ENCODE results near the gene MAP3K2.
A peak's percentile ranks its signal among the peaks of the same experiment; 100 is the strongest.

Gene MAP3K2

DNA sequence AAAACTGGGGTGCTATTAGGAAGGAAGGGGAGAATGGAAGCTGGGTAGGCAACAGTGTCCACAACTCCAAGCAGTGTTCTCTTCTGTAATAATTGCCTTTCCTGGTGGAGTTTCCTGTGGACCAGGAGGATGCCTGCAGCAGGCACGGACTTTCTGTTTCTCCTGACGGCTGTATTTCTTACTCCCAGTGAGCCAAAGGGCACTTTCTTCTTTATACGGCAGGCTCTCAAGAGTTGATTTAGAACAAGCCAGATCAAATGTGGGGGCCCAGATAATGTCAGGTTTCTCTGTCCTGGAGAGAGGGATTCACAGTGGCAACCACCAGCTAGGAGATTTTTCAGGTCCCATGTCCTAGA, 17.5 kb upstream of the MAP3K2 start:
- DNase-seq = no peak

DNA sequence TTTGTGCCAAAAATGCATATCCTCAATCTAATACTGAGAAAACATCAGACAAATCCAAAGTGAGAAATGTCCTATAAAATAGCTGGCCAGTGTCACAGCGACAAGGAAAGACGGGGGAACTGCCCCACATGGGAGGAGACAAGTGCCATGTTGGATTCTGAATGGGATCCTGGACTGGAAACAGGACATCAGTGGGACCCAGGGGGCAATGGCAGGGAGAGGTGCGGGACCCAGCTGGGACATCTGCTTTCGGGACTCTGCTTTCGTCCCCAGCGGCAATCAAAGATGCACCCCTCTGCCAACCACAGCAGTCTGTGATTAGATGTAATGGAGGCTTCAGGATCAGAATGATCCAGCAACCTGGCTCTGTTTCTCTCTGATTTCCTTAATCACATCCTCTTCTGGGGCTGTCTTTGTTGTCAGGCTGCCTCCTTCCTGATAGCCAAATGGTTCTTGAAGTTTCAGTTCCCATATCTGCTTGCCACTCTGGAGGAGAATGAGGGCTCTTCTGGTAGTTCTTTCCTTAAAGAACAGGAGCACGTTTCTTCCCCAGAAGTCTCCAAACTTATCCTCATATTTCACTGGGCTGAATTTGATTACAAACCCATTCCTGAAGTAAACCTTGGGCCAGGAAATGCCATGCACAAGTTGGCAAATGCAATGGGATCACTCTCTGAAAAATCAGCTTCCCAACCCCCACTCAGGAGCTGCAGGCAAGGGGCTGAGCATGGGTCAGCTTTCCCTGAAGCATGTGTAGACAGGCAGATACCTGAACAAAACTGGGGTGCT, 16.9 kb upstream of the MAP3K2 start:
- DNase-seq = no peak

DNA sequence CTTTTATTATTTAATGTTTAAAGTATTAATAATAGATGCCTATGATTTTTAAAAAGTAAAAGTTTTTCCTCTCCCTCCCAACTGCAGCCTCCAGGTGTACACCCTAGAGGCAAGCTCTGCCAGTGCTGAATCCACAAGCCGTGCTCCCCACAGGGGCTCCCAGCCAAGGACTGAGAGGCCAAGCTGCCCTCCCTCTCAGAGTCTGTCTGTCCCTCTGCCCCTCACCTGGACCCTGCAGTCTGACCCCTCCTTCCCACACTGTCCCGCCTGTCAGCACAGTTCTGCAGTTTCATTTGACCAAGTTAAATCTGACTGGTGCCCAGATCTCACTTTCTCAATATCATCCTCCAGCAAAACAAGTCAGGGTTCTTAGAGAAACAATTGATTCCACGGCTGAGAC, 15.7 kb upstream of the MAP3K2 start:
- DNase-seq = no peak

DNA sequence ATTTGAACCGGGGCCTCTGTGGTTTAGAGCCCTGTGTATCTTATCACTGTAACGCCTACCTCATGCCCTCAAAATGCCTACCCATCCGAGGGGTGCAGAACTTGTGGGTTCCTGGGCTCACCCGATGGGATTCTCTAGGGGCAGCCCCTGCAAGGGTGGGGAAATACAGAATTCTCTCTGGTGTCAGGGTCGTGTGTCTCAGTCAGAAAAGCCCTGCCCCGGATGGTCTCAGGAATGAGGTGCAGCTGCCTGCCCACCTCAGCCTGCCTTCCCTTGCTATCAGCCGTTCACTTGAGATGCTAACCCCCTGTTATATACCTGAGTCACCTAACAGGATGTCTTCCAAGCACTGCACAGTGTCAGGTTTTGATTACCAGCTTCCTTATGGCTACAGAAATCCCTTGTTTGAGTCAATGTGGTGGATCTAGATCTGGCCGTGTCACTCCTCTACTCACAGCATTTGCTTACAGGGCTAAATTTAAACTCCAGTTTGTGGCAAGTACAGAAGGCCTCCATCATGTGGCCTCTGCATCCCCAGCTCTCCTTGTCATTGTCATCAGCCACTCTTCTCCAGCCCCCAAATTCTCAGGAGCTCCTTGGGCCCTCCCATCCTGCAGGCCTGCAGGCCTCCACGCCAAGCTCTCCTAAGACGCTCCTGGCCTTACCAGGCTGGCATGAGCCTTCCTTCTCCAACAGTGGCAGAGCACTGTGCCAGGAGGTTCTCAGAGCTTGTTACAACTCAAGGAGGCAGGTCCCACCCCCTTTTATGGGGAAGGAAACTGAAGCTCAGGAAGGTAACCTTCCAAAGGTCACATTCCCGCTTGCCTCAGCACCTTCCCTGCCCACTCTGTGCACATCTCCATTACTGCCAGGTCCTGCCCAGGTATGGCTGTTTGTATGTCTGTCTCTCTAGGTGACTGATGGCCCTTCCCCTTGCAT, 14.3 kb upstream of the MAP3K2 start:
- no peak for DNase-seq

DNA sequence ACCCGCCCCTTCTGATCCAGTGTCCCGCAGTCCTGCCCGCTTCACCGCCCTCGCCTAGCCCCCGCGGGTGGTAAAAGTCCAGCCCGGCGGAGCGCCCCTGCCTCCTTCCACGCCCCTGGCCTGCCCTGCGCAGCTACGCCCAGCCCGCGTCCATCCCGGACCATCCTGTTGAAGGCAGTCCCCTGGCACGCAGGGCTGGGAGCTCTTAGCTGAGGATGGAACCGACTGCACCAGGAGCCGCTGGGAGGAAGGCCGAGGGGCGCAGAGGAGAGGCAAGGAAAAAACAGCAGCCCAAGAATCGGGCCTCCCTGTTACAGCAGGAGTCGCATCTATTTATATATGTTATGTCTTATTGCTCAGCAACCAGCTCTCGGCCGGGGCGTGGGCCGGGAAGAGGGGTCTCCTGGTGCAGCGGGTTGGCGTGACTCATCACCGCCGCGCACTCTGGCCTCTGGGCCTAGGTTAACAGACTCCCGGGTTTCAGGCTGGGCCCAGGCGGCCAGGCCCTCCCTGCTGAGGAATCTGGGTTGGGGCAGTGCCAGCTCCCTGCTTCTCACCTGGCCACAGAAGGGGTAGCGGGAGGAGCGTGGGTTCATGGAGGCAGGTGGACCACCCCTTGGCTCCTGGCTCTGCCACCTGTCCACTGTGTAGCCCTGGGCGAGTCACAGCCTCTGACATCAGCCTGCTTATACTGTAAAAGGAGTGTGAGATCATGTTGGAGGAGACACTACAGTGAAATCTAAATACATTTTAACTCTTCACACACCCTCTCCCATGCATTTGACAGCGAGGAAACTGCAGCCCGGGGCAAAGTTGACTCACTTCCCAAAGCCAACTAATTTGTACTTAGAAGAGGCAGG, 13.4 kb upstream of the MAP3K2 start:
- no peak for DNase-seq

DNA sequence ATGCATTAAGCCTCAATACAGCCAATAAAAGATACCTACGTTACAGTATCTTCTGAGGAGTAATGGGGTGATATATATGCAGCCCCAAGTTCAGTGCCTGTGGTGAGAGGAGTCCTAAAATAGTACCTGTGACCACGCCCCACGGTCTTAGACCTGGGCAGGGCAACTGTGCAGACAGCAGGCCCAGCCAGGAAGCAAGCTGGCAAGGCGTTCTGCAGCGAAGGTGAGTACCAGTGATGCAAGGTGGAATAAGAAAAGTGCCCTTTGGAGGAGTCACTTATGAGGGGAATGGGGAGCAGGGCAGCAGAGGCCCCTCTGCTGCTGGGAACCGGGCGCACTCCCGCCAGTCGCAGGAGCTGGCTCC, 12.7 kb upstream of the MAP3K2 start:
- DNase-seq = no peak

DNA sequence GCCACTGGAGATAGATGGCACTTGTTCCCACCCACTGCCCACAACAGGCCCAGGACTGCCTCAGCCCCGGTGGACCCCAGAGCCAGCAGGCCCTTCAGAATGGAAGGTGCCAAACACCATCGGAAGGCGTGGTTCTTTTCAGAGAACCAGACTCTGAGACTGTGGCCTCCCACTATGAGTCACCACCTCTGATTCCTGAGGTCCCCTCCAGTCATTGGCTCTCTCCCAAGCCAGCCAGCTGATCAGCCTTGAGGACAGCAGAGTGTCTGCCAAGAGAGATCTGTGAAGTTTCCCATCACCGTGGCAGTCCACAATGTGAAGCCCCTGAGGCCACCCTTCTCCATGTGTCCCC, 10.4 kb upstream of the MAP3K2 start:
- no peak for DNase-seq

DNA sequence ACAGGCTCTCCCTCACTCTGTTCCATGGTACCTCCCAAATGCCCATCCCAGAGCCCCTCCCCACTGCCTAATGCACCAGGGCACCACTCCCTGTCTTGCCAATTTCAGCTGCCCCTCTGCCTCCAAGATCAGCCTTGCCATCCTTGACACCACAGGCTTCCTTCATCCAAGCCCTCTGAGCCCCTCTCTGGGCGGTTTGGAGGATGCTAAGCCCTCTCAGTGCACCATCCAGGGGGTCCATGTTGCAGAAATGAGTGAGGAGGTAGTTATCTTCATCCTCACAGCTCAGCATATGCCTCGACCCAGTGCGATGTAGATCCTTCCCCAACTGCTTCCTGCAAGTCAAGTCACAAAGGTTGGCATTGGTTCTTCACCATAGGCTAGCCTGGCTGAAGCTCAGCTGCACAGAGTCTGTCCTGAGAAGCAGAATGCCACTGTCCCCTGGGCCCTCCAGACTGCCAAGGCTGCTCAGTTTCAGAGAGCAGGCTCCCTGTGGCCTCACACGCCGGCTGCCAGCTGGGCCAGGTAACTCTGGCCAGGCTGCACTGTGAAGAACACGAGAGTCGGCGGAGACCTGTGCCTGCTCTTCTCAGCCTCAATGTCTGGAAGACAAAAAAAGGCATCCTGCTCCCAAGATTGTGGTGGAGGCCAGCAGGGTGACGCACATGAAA, 9.9 kb upstream of the MAP3K2 start:
- no peak for DNase-seq

DNA sequence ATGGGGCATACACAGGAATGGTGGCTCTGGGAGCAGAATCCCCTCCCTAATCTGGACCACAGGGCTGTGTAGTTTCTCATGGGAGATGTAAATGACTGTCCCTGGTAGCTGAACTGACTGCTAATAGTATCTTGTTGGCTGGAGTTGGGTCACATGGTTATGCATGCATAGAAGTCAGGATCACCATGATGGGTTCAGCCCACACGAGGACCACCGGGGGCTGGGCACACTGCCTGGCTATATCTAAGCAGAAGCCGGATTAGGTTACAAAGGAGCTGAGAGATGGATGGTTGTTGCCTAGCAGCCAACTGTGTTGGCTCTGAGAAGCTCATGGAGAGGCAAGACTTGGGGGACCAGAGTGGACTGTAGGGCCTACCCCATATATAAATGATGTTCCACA, 6.7 kb upstream of the MAP3K2 start:
- DNase-seq = no peak

DNA sequence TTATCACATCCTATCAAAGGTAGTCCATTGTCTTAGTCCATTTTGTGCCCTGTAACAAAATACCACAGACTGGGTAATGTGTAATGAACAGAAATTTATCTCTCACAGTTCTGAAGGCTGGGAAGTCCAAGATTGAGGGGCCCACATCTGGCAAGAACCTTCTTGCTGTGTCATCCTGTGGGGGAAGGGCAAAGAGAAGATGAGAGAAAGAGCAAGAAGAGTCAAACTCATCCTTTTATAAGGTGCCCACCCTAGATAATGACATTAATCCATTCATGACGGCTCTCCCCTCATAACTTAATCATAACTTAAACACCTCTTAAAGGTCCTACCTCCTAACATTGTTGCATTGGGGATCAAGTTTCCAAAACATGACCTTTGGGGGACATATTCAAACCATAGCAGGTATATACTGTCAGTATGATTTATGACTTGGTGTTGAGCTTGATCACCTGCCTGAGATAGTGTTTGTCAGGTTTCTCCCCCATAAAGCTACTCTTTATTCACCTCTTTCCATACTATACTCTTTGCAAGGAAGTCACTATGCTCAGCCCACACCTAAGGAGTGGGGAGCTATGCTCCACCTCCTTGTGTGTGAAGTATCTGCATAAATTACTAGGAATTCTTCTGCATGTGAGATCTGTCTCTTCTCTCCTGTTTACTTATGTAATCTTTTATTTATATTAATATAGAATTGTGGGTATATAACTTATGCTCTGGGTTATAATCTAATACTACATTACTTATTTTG, 5.2 kb upstream of the MAP3K2 start:
- DNase-seq = no peak

DNA sequence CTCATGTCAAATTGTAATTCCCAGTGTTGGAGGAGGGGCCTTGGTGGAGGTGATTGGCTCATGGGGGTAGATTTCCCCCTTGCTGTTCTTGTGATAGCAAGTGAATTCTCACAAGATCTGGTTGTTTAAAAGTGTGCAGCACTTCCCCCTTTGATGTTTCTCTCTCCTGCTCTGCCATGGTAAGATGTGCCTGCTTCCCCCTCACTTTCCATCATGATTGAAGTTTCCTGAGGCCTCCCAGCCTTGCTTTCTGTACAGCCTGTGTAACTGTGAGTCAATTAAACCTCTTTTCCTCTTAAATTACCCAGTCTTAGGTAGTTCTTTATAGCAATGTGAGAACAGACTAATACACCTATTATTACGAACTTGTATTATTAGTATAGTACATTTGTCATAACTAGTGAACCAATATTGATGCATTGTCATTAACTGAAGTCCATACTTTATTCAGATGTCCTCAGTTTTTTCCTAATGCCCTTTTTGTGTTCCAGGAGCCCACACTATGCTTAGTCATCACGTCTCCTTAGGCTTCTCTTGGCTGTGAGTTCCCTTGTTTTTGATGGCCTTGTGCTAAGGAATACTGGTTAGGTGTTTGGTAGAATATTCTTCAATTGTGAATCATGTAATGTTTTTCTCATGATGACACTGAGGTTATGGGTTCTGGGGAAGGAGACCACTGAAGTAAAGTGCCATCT, 4.5 kb upstream of the MAP3K2 start:
- no peak for DNase-seq

DNA sequence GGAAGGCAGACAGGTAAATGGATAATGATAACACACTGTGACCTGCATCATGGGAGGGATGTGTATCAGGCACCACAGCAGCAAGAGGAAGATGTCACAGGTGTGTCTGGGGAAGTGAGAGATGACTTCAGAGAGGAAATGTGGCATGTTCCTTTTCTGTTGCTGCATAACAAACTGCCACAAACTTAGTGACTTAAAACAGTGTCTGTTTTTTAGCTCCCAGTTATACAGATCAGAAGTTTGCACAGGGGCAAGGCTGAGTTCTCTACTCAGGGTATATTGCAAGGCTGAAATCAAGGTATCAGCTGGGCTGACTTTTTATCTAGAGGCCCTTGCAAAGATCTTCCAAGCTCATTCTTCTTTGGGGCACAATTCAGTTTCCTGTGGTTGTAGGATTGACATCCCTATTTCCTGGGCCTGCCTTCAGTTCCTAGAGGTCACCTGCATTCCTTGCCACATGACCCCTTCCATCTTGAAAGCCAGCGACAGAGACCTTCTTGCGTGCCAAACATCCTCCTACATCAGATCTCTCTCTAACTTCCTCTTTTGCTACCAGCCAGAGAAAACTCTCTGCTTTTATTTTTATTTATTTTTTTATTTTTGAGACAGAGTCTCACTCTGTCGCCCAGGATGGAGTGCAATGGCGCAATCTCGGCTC, 2.1 kb upstream of the MAP3K2 start:
- no peak for DNase-seq

DNA sequence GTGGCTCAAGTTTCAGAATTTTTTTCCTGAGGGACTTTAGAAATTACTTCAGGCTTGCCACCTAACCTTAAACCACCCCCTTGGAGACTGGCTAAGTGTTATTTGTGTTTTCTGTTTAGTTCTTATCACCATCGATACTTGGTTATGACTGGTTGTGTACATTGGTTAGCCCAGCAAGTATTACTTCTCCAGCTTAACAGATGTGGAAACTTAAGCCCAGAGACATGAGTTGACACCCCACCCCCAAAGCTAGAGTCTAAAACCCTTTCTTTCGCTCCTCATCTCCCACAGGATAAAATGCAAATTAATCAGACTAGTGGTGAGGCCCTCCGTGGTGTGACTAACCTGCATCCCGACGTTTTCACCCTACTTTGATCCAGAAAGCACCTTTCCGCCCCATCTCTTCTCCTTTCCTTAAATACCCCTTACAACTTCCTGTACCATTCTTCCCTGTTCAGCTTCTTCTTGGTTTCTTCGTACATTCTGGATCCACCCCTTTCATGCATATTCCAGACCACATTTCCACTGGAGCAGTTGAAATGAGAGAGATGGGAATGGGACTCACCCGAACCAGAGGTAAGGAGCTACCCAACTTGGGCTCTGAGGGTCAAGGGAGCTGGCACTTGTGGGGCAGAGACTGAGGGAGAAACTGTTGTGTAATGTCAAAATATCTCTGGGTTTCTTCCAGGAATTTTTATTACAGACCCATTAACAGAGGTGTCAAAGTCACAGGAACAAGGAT, 819 bp upstream of the MAP3K2 start:
- no peak for DNase-seq

DNA sequence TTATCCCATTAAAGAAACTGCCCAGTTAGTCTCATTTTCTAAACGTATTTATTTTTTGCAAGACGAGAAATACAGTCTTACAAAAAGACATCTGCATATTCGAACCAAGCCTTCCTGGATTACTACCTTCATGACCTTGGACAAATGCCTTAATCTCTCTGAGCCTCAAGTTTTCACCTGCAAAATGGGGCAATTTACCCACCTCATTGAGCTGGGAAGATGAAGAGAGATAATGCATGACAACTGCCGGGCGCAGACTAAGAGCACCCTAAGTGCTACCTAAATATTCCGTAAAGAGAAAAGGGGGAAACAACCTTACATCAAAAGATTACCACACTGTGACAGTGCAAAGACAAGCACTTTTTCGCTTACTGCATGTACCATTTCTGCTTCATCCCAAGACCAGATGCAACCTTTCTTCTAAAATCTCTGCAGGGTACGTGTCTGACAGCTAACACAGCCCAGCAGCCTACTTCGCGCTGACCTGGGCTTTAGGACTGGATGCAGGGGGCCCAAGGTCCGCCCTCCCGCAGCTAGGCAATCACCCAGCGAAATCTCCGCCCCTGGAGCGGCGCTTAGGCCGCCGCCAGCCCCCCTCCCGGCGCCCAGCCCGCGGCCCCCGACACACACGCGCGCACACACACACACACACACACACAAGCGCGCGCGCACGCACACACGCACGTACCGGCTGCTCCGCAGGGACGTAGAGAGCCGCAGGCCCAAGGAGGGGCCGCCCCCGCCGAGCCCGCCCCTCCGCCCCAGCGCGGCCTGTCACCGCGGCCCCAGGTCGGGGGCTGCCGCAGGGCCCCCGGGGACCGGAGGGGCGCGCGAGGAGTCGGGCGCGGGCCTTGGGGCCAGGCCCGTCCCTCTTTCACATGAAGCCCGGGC, 766 bp downstream of the MAP3K2 start:
- peak; percentile 76 for DNase-seq

DNA sequence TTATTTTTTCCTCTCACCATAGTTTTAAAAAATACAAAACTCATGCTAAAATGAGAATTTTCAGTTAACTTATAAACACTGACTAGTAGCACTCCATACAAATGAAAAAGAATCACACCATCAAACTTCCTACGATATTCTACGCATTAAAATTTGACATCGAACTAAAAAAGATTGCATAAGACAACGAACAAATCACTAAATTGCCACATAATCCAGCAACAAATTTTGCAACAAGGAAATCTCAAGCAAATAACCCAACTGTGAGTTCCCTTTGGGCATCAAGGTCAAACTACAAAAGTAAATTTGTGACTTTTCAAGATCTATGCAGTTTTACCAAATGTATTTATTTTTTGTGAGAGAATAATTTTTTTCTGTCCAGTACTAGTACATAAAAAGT, 1.5 kb downstream of the MAP3K2 start:
- no peak for DNase-seq

DNA sequence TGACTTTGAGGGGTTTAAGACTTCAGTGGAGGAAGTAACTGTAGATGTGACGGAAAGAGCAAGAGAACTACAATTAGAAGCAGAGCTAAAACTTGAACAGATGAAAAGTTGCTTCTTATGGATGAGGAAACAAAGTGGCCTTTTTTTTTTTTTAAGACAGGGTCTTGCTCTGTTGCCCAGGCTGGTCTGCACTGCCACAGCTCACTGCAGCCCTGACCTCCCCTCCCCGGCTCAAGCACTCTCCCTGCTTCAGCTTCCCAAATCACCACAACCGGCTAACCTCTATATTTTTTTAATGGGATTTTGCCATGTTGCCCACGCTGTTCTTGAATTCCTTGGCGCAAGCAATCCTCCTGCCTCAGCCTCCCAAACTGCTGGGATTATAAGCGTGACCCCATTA, 3.2 kb downstream of the MAP3K2 start:
- no peak for DNase-seq

DNA sequence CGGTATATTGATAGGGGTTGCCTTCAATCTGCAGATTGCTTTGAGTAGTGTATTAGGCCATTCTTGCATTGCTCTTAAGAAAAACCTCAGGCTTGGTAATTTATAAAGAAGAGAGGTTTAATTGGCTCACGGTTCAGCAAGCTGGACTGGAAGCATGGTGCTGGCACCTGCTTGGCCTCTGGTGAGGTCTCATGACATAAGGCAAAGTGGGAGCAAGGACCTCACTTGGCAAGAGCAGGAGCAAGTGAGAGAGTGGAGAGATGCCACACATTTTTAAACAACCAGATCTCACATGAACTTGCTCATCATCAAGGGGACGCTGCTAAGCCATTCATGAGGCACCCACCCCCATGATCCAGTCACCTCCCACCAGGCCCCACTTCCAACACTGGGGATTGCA, 4.9 kb downstream of the MAP3K2 start:
- no peak for DNase-seq

DNA sequence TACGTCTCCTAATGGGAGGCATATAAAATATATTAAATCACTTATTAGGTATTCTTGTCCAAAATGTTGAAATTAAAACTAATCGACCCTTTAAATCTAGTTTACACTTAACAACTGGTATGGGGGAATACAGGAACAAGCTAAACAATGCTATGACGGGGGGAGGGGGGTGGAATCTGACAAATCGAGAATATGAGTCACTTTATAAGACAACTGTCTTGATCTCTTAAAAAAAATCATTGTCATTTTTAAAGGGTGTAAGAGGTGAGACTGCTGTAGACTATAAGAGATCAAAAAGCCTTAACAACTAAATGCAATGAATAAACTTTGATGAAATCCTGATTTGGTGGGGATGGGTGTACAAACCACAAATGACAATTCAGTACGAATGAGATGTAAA, 6.0 kb downstream of the MAP3K2 start:
- peak; percentile 23 for DNase-seq

DNA sequence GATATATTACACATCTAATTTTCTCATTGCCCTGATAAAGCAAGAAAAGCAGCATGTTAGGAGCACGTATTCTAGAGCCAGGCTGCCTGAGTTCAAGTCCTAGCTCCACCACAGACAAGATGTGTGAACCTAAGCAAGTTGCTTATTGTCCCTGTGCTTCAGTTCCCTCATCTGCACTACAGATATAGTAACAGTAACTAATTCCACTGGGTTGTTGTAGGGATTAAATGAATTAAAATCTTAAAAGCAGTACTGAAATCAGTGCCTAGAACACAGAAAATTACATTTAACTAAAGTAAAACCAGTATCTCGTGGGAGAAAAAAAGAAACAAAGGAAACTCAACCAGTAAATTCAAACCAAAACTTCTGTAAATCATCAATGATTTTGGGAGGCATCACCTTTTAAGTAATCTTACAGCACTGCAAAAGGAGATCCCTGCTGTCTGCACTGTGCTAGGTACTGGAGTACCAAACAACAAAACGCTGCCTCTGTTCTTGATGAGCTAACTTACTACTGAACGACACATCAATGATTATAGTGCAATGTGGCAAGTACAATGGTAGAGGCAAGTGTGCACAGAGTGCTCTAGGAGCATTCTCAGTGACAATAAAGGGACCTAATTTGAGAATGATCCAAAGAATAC, 7.9 kb downstream of the MAP3K2 start:
- no peak for DNase-seq

Measured in stimulated activated CD4-positive, alpha-beta T cell treated with anti-CD3 and anti-CD28 coated beads, Interleukin-12 subunit alpha, Interleukin-12 subunit beta, amount 100 ng/mL, for 4 hours (primary cell).